Activated B cell treated with CpG ODN at 0.5 μM for 24 hours (primary cell): Measurements from ENCODE around the gene BCORL1. TPM values are rescaled to one million over a fixed set of nuclear protein-coding genes. Genes with fewer than 3 reads are reported as not detected.
A peak's percentile ranks its signal among the peaks of the same experiment; 100 is the strongest.

Experiments used
- ATAC-seq: fragments of 200-7000 bp; cut with Tn5 transposase; one replicate; pipeline ENCODE4 v1.10.0; 2021; ENCODE audit warnings: low read depth, mild to moderate bottlenecking, moderate library complexity
- CTCF ChIA-PET: fragments of 350-600 bp; sonication (Branson Sonifier 250); formaldehyde crosslinking; loops from one replicate; lab custom pipeline; 2021; ENCODE audit warnings: antibody characterized with exemption; lab: Charles Lee
- POLR2A ChIA-PET: fragments of 350-600 bp; sonication (Branson Sonifier 250); formaldehyde crosslinking; loops from one replicate; lab custom pipeline; 2021; ENCODE audit warnings: antibody characterized with exemption; lab: Charles Lee
- DNase-seq: peaks from one replicate; pipeline ENCODE4 v3.0.0; 2022
- H3K27ac Mint-ChIP-seq: one replicate; pipeline ENCODE4 v1.8.0; 2020; ENCODE audit warnings: mixed read lengths
- H3K27me3 Mint-ChIP-seq: one replicate; pipeline ENCODE4 v1.8.0; 2021; ENCODE audit warnings: mixed read lengths
- H3K36me3 Mint-ChIP-seq: one replicate; pipeline ENCODE4 v1.8.0; 2021; ENCODE audit warnings: low read depth, mixed read lengths
- H3K4me1 Mint-ChIP-seq: one replicate; pipeline ENCODE4 v1.8.0; 2021; ENCODE audit warnings: mixed read lengths
- H3K4me3 Mint-ChIP-seq: one replicate; pipeline ENCODE4 v1.8.0; 2020; ENCODE audit warnings: mild to moderate bottlenecking, mixed read lengths
- H3K9me3 Mint-ChIP-seq: one replicate; pipeline ENCODE4 v1.8.0; 2020; ENCODE audit warnings: mixed read lengths
- intact Hi-C: fragments of 100-400 bp; cut with micrococcal nuclease; formaldehyde crosslinking; loops from one replicate; pipeline ENCODE4 v1.15.1; 2024
- total RNA-seq: library from RNA; stranded (reverse); gene quantifications from 2 replicates; pipeline ENCODE4 v1.2.3, GENCODE V29; 2022
- TF ChIP-seq, protein P1 (sequence below): fragments of 200-600 bp; IDR thresholded peaks from one replicate; pipeline ENCODE4 v1.8.0; 2022; ENCODE audit warnings: antibody characterized with exemption, mild to moderate bottlenecking

Gene BCORL1
- total RNA-seq, 1 donor from 2014 or later, result 8.0 TPM

DNA sequence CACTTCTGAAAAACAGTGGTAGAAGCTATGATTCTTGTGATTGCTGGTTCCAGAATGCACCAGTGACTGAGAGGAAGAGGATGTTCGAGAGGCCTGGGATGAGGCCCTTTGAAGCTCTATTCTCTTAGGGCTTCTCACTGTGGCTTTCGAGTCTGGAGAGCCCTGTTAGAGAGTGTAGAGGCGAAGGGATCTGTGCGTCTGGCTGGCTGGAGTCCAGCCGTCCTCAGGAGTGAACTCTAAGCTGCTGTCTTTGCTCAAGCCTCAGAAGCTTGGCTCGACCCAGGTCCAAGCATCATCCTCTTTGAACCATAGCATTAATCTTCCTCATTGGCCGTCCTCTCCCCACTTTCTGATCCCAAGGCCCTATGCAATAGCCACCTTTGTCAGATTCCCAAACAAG lies 76.2 kb downstream of the BCORL1 start:
- intact Hi-C loops, result no loop called here
- POLR2A ChIA-PET, result no interaction called here
- no peaks in the 10 kb centered on the region for H3K9me3 Mint-ChIP-seq

DNA sequence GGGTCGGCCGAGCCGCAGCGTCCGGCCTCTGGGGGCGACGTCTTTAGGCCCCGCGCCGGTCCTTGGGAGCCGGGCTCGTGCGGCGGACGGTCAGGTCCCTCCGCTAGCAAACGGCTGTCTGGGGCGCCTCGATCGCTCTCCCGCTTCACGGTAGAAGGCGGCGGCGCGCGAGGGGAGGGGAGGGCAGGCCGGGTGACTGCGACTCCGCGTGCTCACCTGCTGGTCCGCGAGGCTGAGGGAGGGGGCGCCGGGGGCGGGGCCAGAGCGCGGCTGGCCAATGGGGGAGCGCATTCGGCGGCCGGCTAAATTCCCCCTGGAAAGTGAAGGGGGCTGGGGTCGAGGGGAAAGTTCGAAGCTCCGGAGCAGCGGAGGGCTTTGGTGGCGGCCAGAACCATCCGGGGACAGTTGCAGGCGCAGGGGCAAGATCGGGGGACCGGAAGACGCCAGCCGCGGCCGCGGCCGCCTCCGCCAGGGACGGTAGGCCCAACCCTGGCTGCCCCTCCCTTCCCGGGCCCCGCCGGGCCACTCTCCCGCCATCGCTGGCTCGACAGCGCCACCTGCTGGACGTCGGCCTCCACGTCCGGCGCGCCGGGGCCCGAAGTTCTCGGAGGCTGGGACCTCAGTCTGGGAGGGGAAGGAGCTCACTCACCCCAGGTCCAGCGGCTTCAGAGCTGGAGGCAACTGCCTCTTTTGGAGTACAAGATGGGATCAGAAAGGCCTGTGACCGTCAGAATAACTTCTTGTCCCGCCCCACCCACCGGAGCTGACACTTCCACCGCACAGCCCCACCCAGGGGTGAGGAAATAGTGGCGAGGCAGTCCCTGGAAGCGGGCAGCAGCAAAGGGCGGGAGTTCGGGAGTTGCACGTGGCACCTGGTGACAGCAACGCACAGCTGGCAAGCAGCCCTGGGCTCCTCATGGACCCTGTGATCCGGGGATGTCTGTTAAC lies 78.0 kb downstream of the BCORL1 start:
- ATAC-seq (peak; percentile 89), DNase-seq (peak; percentile 85)
- Mint-ChIP-seq H3K4me3 (peak overlapping the region; percentile 85), H3K4me1 (peaks cover 3% of the 10 kb centered on the region), H3K9me3 (no peaks in the 10 kb centered on the region), H3K27me3 (no peaks in the 10 kb centered on the region), H3K36me3 (peaks cover 15% of the 10 kb centered on the region), H3K27ac (peak overlapping the region; percentile 87)
- CTCF ChIA-PET, result interaction anchor here (0.6 to 2.4 kb wide), 17 partner anchors 11 to 456 kb away, joined by 3 to 26 read pairs (median 3); partner anchors contain the start of gene XPNPEP2
- intact Hi-C loops, result loop anchor here (1.0 to 2.0 kb wide), 6 partner anchors 32 to 459 kb away; no protein-coding TSS in a partner anchor
- POLR2A ChIA-PET, result interaction anchor here (1.0 to 1.4 kb wide), 5 partner anchors 105 to 459 kb away, joined by 3 to 7 read pairs (median 4); partner anchors contain the start of genes AIFM1 and UTP14A
- TF ChIP-seq, protein P1, sequence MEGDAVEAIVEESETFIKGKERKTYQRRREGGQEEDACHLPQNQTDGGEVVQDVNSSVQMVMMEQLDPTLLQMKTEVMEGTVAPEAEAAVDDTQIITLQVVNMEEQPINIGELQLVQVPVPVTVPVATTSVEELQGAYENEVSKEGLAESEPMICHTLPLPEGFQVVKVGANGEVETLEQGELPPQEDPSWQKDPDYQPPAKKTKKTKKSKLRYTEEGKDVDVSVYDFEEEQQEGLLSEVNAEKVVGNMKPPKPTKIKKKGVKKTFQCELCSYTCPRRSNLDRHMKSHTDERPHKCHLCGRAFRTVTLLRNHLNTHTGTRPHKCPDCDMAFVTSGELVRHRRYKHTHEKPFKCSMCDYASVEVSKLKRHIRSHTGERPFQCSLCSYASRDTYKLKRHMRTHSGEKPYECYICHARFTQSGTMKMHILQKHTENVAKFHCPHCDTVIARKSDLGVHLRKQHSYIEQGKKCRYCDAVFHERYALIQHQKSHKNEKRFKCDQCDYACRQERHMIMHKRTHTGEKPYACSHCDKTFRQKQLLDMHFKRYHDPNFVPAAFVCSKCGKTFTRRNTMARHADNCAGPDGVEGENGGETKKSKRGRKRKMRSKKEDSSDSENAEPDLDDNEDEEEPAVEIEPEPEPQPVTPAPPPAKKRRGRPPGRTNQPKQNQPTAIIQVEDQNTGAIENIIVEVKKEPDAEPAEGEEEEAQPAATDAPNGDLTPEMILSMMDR, result no peak

More for the DNA sequence above, 76.2 kb downstream of the BCORL1 start:
- CTCF ChIA-PET, result interaction anchor here (1.0 kb wide), 1 partner anchor 133 kb away, joined by 4 read pairs; no protein-coding TSS in a partner anchor
- TF ChIP-seq, protein P1, result no peak
- no peak overlapping the region for H3K27ac Mint-ChIP-seq
- peaks cover 3% of the 10 kb centered on the region for H3K4me1 Mint-ChIP-seq
- no peak overlapping the region for H3K4me3 Mint-ChIP-seq
- H3K27me3 Mint-ChIP-seq, result no peaks in the 10 kb centered on the region
- no peak for DNase-seq
- H3K36me3 Mint-ChIP-seq, result peaks cover 10% of the 10 kb centered on the region
- ATAC-seq, result no peak

DNA sequence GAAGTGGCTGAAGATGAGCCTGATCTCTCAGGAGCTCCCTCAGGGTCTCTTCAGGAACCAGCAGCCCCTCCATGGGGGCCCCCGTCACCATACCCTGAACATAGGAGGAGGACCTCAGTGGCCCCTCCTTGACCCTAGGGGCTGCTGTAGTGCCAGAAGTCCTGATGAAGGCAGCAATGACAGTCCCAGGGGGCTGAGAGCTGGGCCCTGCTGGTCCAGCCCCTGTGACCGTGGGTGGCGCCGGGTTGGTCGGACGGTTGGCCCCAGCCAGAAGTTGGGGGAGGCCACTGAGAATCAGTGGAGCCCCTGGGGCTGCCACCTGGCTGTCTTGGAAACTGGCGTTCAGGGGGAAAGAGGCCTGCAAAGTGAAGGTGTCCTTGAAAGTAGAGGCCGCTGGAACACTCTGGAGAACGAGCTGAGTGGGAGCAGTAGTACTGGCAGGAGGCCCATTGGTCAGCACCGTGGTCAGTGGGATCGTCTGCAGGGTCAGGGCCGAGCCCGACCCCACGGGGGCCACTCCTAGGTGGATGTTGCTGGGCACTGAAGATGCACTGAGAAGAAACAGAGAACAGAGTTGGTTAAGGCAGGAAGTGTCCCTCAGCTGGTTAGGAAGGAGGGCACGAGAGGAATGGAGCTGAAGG lies 84.7 kb downstream of the BCORL1 start:
- H3K27me3 Mint-ChIP-seq, result no peaks in the 10 kb centered on the region
- peaks cover 52% of the 10 kb centered on the region for H3K36me3 Mint-ChIP-seq
- H3K27ac Mint-ChIP-seq, result no peak overlapping the region
- TF ChIP-seq, protein P1, result no peak
- ChIA-PET CTCF (interaction anchor here (1.0 kb wide), 1 partner anchor 141 kb away, joined by 4 read pairs; no protein-coding TSS in a partner anchor), POLR2A (no interaction called here)
- H3K4me1 Mint-ChIP-seq, result no peaks in the 10 kb centered on the region
- no peak overlapping the region for H3K4me3 Mint-ChIP-seq
- intact Hi-C loops, result no loop called here
- no peak for DNase-seq
- no peaks in the 10 kb centered on the region for H3K9me3 Mint-ChIP-seq
- no peak for ATAC-seq

DNA sequence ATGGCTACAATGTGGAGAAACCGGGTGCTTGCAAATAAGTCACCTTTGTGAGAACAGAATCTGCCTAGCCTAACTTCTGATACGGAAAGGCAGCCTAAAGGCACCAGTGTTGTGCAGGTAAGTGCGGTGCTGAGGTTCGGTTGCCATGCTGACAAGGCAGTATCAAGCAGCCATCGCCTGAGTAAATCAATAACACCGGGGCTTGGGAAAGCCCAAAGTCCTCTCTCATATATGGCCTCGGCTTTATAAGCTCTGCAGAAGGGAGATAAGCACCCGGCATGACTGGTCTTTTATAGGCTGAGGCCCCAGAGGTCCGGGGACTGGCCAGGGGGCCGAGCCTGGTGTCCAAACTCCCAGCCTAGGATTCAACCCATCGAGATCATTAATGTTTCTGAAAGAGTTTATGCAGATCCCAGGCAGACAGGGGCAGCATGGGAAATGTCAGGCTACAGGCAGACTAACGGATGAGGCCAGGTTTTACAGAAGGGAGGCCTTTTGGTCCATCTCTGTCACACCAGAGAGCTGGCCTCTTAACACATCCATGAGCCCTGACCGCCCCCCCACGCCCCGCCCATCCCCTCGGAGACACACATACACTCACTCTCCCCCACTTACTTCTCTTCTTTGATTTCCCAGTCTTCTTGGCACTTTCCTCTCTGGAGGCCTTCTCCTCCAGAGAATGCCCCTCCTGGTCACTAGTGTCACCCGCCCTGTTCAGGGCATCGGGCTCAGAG lies 89.3 kb downstream of the BCORL1 start:
- POLR2A ChIA-PET, result no interaction called here
- Mint-ChIP-seq H3K9me3 (no peaks in the 10 kb centered on the region), H3K36me3 (peaks cover 51% of the 10 kb centered on the region), H3K4me3 (no peak overlapping the region), H3K27ac (no peak overlapping the region), H3K27me3 (no peaks in the 10 kb centered on the region), H3K4me1 (no peaks in the 10 kb centered on the region)
- intact Hi-C loops, result no loop called here
- no peak for DNase-seq
- CTCF ChIA-PET, result interaction anchor here (1.3 kb wide), 1 partner anchor 11 kb away, joined by 4 read pairs; no protein-coding TSS in a partner anchor
- TF ChIP-seq, protein P1, result no peak
- no peak for ATAC-seq
